NCI-H82 treated with DMSO at 0.1 percent for 48 hours (cell line): ENCODE results near the gene TLR10.
"Not testable (repeated sequence)": the region's sequence is repeated elsewhere in the genome, so short reads cannot be mapped to it uniquely, and the experiment has no call there.

Experiments used
- DNase-seq: peaks from one replicate; lab custom pipeline; 2025; ENCODE audit not compliant: unreplicated experiment; lab: John Stamatoyannopoulos, UW

Gene TLR10

GRCh38 chr4:38768968-38769394, 13.8 kb downstream of the TLR10 start:
- DNase-seq: no peak

DNA sequence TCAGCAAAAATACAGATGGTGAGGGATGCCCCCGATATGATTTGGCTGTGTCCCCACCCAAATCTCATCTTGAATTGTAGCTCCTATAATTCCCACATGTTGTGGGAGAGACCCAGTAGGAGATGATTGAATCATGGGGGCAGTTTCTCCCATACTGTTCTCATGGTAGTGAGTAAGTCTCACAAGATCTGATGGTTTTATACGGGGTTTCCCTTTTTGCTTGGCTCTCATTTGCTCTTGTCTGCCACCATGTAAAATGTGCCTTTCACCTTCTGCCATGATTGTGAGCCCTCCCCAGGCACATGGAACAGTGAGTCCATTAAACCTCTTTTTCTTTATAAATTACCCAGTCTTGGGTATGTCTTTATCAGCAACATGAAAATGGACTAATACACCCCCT, 15.8 kb downstream of the TLR10 start:
- DNase-seq: not testable (repeated sequence)

GRCh38 chr4:38765382-38765781, 17.4 kb downstream of the TLR10 start:
- DNase-seq: no peak

- DNase-seq: no peak
These were observed 18.5 kb downstream of the TLR10 start for GRCh38 chr4:38764277-38764676.

DNA sequence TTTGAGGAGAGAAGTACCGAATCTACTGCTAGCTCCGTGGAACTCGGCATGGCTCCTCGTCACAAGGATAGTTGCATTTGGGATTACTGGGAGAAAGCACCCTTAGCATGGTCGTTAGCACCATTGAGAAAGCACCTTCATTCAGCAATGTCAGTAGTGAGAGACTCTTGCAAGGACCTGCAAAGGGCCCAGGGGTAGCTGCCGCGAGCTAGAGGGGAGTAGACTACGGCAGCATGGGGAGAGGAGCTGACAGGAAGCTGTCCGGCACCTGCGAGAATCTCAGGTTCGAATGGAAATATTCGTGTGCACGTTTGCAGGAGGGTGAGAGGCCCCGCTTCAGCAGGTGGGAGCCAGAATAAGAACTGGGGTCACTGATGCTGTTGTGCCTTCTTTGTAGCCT, 20.2 kb downstream of the TLR10 start:
- DNase-seq: no peak

DNA sequence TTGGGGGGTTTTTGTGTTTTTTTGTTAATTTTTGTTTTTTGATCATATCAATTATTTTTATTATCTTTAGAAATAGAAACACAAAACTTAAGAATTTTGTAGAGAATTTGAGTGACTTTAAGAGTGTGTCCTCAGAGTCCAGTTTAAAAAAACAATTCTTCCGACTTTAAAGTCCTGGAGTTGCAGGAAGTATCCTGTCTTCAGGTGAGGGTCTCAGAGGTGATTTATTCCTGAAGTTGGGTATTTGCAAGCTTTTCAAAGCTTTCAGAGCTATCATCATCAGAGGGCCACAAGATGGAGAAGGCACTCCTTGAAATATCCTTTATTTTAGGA, 23.0 kb downstream of the TLR10 start:
- no peak for DNase-seq

DNA sequence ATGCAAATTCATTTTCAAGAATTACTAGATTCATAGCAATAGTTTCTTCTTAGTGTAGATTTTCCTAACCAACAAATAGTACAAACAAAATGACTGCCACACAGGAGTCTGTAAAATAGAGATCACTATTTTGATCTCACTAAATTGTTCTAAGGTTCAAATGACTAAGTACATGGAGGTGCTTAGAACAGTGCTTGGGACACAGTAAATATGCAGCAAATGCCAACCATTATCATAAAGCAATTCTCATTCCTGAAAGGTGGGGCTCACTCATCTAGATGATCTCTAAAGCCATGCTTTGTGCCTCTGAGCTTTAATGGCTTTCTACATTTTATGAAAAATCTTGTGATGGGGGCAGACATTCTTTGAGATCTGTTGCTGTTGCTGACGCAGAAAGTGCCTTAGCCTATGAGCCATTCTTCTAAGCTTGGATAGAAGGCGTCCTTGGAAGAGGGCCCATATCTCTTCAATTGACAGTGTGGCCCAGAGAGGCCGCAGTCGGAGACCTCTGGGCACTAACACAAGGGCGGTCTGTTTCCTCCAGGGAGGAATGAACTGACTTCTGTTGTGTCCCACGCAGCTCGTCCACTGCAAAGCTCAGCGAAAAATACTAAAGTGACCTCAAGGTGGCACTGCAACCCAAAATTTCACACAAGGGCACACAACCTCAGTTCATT, 23.5 kb downstream of the TLR10 start:
- DNase-seq: no peak

DNA sequence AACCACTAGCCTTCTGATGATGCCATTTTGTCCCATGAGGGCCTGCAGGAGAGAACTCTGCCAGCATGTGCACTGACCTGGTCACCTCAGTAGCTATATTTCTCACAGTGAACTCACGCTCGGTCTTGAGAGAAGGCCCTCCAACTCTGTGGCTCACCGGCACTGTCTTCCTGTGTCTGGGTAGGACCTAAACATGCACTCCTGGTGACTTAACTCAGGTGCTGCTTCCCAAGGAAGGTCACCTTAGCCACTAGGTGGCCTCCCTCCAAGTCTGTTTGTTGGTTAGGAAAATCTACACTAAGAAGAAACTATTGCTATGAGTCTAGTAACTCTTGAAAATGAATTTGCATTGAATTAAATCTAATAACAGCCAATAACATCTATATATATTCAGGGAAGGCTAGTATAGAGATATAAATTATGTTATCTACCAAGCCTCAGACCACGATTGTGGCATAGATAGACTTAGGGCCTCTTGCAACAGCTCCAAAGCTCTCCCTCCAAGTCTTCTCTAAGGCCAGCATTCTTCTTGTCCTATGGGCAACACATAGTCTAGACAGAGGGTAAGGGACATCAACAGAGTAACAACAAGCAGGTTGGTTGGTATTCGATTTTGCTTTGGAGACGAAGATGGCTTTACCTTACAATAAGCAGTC, 24.7 kb downstream of the TLR10 start:
- no peak for DNase-seq

DNA sequence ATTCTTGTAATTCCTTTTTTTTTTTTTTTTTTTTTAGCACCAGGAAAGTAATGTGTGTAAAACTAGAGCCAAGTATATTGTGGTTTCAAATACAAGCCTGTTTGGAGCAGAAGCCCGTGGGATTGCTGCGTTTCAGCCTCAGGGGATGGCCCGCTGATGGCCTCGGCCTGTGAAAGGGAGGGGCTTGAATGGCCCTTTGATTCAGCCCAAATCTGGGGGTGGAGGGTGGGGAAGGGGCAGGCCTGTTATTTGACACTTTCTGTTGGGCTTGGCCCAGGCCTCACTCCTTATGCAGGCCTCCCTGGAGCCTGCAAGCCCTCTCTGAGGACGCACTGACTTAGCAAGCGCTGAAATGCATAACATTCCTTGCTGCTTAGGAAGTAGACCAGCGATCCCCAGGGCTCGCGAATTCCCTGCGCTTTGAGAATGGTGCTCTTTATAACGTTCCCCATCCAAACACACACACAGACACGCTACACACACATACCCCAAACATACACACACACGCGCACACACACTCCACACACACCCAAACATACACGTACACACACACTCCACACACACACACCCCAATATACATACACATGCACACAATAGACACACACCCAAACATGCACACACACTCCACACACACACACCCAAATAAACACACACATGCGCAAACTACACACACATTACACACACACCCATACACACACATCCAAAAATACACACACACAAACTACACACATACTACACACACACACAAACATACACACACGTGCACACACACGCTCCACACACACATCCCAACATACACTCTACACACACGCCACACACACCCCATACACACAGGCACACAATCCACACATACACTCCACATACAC, 29.6 kb downstream of the TLR10 start:
- DNase-seq: no peak

- no peak for DNase-seq
These were observed 30.3 kb downstream of the TLR10 start for GRCh38 chr4:38752372-38752940.

- no peak for DNase-seq
These were observed 31.3 kb downstream of the TLR10 start for GRCh38 chr4:38751341-38752010.

- DNase-seq: no peak
These were observed 33.5 kb downstream of the TLR10 start for GRCh38 chr4:38749336-38749735.

DNA sequence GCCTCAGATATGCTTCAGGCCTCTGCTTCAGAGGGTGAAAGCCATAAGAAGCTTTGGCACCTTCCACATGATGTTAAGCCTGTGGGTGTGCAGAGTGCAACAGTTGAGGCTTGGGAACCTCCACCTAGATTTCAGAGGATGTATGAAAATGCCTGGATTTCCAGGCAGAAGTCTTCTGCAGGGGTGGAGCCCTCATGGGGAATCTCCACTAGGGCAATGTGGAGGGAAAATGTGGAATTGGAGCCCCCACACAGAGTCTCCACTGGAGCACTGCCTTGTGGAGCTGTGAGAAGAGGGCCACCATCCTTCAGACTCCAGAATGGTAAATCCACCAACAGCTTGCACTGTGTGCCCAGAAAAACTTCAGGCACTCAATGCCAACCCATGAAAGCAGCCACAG, 35.2 kb downstream of the TLR10 start:
- DNase-seq: no peak

GRCh38 chr4:38745881-38746280, 36.9 kb downstream of the TLR10 start:
- DNase-seq: no peak

GRCh38 chr4:38743866-38744265, 38.9 kb downstream of the TLR10 start:
- no peak for DNase-seq

DNA sequence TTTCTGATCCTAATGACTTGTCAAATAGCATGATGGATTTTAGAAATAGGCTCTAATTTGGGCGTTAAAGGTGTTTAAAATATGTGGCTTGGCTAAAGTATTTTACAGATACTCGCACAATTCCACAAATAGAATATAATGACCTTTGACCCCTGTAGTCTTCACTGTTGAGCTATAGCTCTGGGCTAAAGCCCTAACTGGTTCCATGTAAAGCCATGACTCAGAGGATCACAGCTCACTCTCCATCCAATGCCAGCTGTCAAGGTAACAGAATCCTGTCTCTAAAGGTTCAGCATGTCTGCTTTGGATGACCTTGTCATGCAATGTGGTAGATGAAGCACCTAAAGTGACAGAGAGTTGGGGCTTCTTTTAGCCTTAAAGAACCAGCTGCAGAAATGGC, 42.5 kb downstream of the TLR10 start:
- no peak for DNase-seq

GRCh38 chr4:38738940-38739803, 43.6 kb downstream of the TLR10 start:
- no peak for DNase-seq

- DNase-seq: no peak
These were observed 46.9 kb downstream of the TLR10 start for GRCh38 chr4:38735870-38736269.

DNA sequence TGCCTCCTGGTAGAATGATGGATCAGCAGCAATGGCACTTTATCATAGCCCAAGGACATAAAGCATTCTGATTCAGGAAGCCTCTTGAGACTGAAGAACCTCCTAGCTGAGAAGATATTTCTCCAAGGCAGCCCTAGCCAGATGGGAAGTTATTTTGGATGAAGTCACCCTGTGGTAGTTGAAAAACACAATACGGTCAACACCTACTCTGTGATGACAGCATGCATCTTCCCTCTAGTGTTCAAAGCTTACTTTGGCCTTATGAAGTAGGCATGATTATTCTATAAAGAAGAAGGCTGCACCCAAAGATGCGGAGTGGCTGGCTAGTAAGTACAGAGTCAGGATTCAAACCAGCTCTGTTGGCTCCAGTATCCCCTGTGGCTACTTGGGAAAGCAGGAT, 47.9 kb downstream of the TLR10 start:
- no peak for DNase-seq

DNA sequence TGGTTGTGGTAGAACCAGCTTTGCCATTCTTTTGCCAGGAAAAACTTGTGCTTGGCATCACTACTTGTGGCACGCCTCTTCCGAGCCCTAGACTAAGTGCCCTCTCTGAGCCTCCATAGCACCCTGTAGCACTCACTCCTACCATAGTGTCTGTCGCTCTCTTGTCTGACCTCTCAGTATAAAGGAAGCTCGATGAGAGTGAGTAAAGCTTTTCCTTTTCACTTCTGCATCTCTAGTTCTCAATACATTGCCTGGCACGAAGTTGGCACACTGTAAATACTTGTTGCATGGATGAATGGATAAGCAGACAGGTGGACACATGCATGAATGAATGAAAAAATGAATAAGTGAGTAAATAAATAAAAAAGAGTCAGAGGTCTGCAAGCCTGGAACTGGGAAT, 48.3 kb downstream of the TLR10 start:
- no peak for DNase-seq
